ENCODE results near the gene MFN2.

MFN2 gene

DNA sequence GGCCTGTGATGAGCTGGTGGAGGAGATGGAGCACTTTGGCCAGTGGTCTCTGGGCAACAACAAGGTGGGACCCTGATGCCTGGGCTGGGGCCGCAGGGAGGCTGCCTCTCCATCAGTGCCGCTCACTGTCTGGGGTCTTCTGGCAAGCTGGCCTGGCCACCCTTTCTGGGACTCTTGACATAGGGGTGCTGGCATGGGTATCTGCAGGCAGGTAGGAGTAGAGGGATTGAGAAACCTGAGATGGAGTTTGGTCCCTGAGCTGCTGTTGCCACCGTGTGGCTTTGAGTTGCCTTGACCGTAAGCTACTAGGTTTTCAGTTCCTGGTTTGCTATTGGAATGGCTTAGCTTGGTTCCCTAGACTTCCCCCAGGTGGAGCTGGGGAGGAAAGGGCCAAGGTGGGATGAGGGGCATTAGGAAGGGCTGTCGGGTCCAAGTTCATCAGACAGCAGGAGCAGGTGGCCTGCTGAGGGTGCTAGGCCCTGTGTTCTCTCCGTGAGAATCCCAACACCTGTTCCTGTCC lies 13.2 kb upstream of the MFN2 start:
- no peak overlapping the region for H3K9ac ChIP-seq (ENCODE audit: low read length)
- H3K4me1 ChIP-seq (ENCODE audit: control insufficient read depth, insufficient read depth, low read length): no peaks in the 10 kb centered on the region
- H3K27me3 ChIP-seq (ENCODE audit: control insufficient read depth, insufficient read depth, low read length): no peaks in the 10 kb centered on the region
- H3K4me3 ChIP-seq (ENCODE audit: low read length): no peak overlapping the region
- peaks cover 18% of the 10 kb centered on the region for H3K36me3 ChIP-seq (ENCODE audit: control insufficient read depth, insufficient read depth, low read length)
- no peak overlapping the region for H3K27ac ChIP-seq (ENCODE audit: low read depth, low read length)

DNA sequence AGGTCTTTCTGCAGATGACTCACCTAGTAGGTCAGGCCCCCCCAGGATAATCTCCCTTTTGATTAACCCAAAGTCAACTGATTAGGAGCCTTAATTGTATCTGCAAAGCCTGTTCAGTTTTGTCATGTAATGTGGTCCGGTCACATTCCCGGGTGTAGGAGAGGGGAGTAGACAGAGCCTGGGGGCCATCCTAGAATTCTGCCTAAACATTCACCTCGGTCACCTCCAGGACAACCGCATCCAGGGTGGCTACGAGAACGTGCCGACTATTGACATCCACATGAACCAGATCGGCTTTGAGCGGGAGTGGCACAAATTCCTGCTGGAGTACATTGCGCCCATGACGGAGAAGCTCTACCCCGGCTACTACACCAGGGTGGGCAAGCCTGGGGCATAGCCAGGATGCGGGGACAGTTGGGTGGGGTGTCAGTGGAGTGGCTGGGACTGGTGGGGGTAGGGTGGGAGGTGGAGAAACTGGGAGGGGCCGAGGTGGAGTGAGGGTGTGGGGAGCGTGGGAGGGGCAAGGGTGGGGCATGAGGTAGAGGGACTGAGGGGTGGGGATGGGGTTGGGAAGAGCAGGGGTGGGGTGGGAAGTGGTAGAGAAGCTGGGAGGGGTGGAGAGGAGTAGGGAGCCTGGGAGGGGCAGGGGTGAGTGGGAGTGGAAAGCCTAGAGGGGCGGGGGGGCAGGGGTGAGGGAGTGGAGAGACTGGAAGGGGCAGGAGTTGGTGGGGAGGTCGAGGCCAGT lies 9.6 kb upstream of the MFN2 start:
- peaks cover 15% of the 10 kb centered on the region for H3K36me3 ChIP-seq (ENCODE audit: control insufficient read depth, insufficient read depth, low read length)
- H3K27ac ChIP-seq (ENCODE audit: low read depth, low read length): no peak overlapping the region
- no peaks in the 10 kb centered on the region for H3K27me3 ChIP-seq (ENCODE audit: control insufficient read depth, insufficient read depth, low read length)
- H3K4me1 ChIP-seq (ENCODE audit: control insufficient read depth, insufficient read depth, low read length): no peaks in the 10 kb centered on the region
- H3K4me3 ChIP-seq (ENCODE audit: low read length): no peak overlapping the region
- H3K9ac ChIP-seq (ENCODE audit: low read length): no peak overlapping the region

DNA sequence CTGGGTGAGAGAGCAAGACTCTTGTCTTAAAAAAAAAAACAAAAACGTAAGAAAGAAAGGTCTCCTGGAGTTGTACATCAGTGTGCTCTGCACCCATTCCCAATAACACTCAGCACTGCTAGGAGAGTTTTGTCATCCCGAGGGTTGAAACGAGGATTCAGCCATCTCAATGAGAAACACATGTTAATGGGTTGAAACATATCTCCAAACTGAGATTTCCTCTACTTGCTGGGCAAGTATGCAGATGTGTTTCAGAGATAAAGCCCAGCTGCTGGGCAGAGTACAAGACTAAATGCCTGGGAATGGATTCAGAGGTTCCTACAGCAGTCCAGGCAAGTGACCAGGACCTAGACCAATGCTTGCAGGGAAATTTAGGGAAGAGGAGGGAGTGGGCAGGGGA lies 2.6 kb upstream of the MFN2 start:
- Histone ChIP-seq H3K4me3 (ENCODE audit: low read length) (no peak overlapping the region), H3K27ac (ENCODE audit: low read depth, low read length) (no peak overlapping the region), H3K9ac (ENCODE audit: low read length) (no peak overlapping the region), H3K4me1 (ENCODE audit: control insufficient read depth, insufficient read depth, low read length) (peaks cover 9% of the 10 kb centered on the region), H3K27me3 (ENCODE audit: control insufficient read depth, insufficient read depth, low read length) (no peaks in the 10 kb centered on the region), H3K36me3 (ENCODE audit: control insufficient read depth, insufficient read depth, low read length) (peaks cover 6% of the 10 kb centered on the region)

DNA sequence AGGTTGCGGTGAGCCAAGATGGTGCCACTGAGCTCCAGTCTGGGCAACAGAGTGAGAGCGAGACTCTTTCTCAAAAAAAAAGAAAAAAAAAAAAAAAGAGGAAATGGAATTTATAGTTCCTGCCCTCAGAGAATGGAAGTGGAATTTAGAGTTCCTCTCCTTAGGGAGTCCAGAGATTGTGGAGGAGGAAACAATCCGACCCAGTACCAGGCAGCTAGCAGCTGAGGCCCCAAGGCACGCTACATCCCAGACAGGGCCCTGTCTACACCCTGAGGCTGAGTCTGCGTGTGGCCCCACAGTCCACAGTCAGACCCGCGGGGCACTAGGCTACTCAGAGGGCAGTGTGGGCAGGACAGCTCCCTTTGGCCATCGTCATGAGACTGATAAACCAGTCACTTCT lies 1.9 kb upstream of the MFN2 start:
- Histone ChIP-seq H3K27me3 (ENCODE audit: control insufficient read depth, insufficient read depth, low read length) (no peaks in the 10 kb centered on the region), H3K4me1 (ENCODE audit: control insufficient read depth, insufficient read depth, low read length) (peaks cover 9% of the 10 kb centered on the region), H3K4me3 (ENCODE audit: low read length) (no peak overlapping the region), H3K27ac (ENCODE audit: low read depth, low read length) (no peak overlapping the region), H3K36me3 (ENCODE audit: control insufficient read depth, insufficient read depth, low read length) (peaks cover 8% of the 10 kb centered on the region), H3K9ac (ENCODE audit: low read length) (no peak overlapping the region)

DNA sequence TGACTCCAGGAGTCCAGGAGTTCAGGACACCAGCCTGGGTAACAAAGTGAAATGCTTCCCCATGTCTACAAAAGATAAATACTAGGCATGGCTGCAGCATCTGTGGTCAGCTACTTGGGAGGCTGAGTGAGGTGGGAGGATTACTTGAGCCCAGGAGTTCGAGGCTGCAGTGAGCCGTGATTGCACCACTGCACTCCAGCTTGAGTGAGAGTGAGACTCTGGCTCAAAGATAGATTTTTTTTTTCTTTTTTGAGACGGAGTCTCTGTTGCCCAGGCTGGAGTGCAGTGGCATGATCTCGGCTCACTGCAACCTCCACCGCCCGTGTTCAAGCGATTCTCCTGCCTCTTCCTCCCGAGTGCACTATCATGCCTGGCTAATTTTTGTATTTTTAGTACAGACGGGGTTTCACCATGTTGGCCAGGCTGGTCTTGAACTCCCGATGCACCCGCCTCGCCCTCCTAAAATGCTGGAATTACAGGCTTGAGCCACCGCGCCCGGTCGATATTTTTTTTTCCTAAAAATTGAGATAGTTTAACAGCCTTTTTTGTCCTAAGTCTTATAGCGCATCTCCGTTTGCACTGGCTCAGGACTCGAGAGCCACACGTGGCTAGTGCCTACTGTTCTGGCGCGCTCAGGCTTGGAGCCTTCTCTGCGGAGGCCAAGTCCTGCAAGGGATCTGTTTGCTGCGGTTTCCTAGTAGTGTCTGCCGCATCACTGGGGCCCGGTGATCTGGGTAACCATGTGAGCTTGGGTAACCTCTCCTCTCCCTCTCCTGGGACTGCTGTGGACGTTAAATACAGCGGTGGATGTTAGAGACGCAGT lies 1.0 kb upstream of the MFN2 start:
- Histone ChIP-seq H3K27ac (ENCODE audit: low read depth, low read length) (peak overlapping the region; percentile 92), H3K36me3 (ENCODE audit: control insufficient read depth, insufficient read depth, low read length) (peaks cover 10% of the 10 kb centered on the region), H3K4me3 (ENCODE audit: low read length) (peak overlapping the region; percentile 84), H3K9ac (ENCODE audit: low read length) (no peak overlapping the region), H3K4me1 (ENCODE audit: control insufficient read depth, insufficient read depth, low read length) (peaks cover 9% of the 10 kb centered on the region), H3K27me3 (ENCODE audit: control insufficient read depth, insufficient read depth, low read length) (no peaks in the 10 kb centered on the region)

DNA sequence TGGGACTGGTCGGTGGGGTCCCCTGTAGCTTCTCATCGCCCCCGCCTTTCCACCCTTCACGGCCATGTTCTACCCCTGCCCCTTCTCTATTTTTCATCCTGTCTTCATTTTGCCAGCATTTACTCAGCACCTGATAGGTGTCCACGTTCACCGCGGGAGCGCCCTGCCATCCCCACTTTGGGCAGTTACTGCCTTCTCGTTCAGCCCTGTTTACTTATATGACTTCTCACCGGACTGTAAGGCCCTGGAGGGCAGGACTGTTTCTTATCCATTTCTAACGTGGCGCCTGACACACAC lies 380 bp downstream of the MFN2 start:
- H3K27ac ChIP-seq (ENCODE audit: low read depth, low read length): peak overlapping the region; percentile 92
- peaks cover 9% of the 10 kb centered on the region for H3K4me1 ChIP-seq (ENCODE audit: control insufficient read depth, insufficient read depth, low read length)
- peaks cover 12% of the 10 kb centered on the region for H3K36me3 ChIP-seq (ENCODE audit: control insufficient read depth, insufficient read depth, low read length)
- peak overlapping the region; percentile 92 for H3K9ac ChIP-seq (ENCODE audit: low read length)
- no peaks in the 10 kb centered on the region for H3K27me3 ChIP-seq (ENCODE audit: control insufficient read depth, insufficient read depth, low read length)
- peak overlapping the region; percentile 84 for H3K4me3 ChIP-seq (ENCODE audit: low read length)

DNA sequence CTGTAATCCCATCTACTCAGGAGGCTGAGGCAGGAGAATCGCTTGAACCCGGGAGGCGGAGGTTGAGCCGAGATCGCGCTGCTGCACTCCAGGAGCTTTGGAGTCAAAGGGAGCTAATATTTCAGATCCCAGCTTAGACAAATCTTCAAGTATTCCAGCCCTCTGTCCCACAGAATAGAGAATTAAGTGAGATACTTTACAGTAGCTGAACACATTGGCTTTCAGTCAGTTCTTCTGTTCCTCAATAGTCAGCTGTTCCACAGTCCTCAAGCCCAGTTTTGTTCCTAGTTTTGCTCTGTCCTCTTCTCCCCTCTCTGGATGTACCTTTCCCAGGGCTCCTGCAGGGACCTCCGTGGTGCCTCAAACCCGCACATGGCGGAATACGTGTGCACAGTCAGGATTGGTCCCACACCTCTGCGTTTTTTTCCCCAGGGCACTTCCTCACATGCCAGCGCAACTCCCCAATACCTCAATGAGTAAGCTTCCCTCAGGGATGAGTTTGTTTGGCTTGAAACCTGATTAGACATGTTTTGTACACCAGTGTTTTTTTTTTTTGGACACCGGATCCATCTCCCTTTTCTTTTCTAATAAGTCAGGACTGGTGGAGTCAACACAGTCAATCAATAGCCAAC lies 1.2 kb downstream of the MFN2 start:
- H3K4me1 ChIP-seq (ENCODE audit: control insufficient read depth, insufficient read depth, low read length): peaks cover 9% of the 10 kb centered on the region
- H3K27ac ChIP-seq (ENCODE audit: low read depth, low read length): no peak overlapping the region
- H3K36me3 ChIP-seq (ENCODE audit: control insufficient read depth, insufficient read depth, low read length): peaks cover 17% of the 10 kb centered on the region
- H3K27me3 ChIP-seq (ENCODE audit: control insufficient read depth, insufficient read depth, low read length): no peaks in the 10 kb centered on the region
- no peak overlapping the region for H3K4me3 ChIP-seq (ENCODE audit: low read length)
- H3K9ac ChIP-seq (ENCODE audit: low read length): no peak overlapping the region

DNA sequence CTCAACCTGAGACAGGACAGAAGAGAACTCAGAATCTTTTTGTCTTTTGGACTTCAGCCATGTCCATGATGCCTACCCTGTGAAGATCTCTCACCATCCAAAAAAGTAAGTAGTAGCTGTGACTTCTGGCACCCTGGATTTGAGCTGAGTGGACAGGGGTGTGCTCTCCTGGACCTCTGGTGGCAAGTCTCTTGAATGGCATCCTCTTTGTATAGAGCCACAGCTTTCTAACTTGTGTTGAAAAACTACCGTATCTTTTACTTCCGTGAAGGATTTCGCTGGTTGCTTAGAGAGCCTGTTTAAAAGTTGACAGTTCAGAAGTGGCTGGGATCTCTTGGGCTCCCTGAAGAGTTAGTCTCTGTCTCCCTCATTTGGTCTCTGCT lies 1.8 kb downstream of the MFN2 start:
- Histone ChIP-seq H3K4me3 (ENCODE audit: low read length) (no peak overlapping the region), H3K27me3 (ENCODE audit: control insufficient read depth, insufficient read depth, low read length) (no peaks in the 10 kb centered on the region), H3K36me3 (ENCODE audit: control insufficient read depth, insufficient read depth, low read length) (peaks cover 17% of the 10 kb centered on the region), H3K9ac (ENCODE audit: low read length) (no peak overlapping the region), H3K27ac (ENCODE audit: low read depth, low read length) (no peak overlapping the region), H3K4me1 (ENCODE audit: control insufficient read depth, insufficient read depth, low read length) (peaks cover 9% of the 10 kb centered on the region)

DNA sequence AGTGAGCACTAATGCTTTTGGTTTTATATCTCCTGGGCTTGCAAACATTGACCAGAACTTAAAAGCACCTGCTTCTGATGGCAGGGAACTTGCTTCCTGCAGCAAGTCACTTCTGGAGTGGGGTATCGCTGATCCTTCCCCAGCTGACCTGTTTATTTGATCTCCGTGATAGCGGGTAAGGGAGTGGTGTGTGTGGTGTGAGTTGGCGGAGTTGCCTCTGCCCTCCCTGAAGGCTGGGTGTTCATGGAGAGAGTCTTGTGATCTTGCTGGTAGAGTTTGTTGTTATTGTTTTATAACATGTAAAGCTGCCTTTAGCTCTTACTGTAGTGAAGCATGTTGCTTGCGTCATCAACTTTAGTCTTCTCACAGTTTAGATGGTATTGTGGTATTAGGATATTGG lies 3.9 kb downstream of the MFN2 start:
- no peak overlapping the region for H3K9ac ChIP-seq (ENCODE audit: low read length)
- H3K27me3 ChIP-seq (ENCODE audit: control insufficient read depth, insufficient read depth, low read length): no peaks in the 10 kb centered on the region
- H3K27ac ChIP-seq (ENCODE audit: low read depth, low read length): no peak overlapping the region
- H3K4me3 ChIP-seq (ENCODE audit: low read length): no peak overlapping the region
- peaks cover 20% of the 10 kb centered on the region for H3K36me3 ChIP-seq (ENCODE audit: control insufficient read depth, insufficient read depth, low read length)
- peaks cover 5% of the 10 kb centered on the region for H3K4me1 ChIP-seq (ENCODE audit: control insufficient read depth, insufficient read depth, low read length)

DNA sequence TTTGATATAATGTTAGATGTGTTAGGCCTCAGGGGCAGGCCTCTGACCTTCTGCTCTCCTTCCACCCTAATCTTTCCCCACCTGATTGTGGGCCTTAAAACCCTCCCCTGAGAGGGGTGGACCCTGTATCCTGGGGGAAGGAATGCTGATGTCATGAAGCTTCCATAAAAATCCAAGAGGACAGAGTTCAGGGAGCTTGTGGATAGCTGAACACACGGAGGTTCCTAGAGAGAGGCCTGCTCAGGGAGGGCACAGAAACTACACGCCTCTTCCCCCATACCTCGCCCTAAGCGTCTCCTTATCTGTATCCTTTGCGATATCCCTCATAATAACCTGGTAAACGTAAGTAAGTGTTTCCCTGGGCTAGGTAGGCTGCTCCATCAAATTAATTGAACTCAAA lies 4.3 kb downstream of the MFN2 start:
- H3K27ac ChIP-seq (ENCODE audit: low read depth, low read length): no peak overlapping the region
- H3K36me3 ChIP-seq (ENCODE audit: control insufficient read depth, insufficient read depth, low read length): peaks cover 23% of the 10 kb centered on the region
- H3K4me1 ChIP-seq (ENCODE audit: control insufficient read depth, insufficient read depth, low read length): peaks cover under 1% of the 10 kb centered on the region
- no peaks in the 10 kb centered on the region for H3K27me3 ChIP-seq (ENCODE audit: control insufficient read depth, insufficient read depth, low read length)
- no peak overlapping the region for H3K9ac ChIP-seq (ENCODE audit: low read length)
- H3K4me3 ChIP-seq (ENCODE audit: low read length): no peak overlapping the region

DNA sequence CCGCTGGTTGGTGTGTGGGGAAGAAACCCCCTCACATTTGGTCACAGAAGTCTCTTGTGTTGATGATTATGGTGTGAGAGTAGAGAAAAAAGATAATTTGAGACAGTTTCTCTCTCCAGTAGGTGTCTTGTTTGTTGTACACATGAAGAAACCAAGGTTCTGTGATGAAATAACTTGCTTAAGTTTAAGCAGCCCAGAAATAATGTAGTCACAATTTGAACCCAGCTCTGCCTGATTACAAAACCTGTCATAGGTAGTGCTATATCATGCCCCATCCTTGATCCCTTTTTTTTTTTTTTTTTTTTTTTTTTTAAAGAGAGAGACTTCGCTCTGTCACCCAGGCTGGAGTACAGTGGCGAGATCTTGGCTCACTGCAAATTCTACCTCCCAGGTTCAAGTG lies 4.9 kb downstream of the MFN2 start:
- no peak overlapping the region for H3K9ac ChIP-seq (ENCODE audit: low read length)
- no peak overlapping the region for H3K27ac ChIP-seq (ENCODE audit: low read depth, low read length)
- peaks cover 28% of the 10 kb centered on the region for H3K36me3 ChIP-seq (ENCODE audit: control insufficient read depth, insufficient read depth, low read length)
- H3K4me3 ChIP-seq (ENCODE audit: low read length): no peak overlapping the region
- peaks cover 3% of the 10 kb centered on the region for H3K4me1 ChIP-seq (ENCODE audit: control insufficient read depth, insufficient read depth, low read length)
- H3K27me3 ChIP-seq (ENCODE audit: control insufficient read depth, insufficient read depth, low read length): no peaks in the 10 kb centered on the region

DNA sequence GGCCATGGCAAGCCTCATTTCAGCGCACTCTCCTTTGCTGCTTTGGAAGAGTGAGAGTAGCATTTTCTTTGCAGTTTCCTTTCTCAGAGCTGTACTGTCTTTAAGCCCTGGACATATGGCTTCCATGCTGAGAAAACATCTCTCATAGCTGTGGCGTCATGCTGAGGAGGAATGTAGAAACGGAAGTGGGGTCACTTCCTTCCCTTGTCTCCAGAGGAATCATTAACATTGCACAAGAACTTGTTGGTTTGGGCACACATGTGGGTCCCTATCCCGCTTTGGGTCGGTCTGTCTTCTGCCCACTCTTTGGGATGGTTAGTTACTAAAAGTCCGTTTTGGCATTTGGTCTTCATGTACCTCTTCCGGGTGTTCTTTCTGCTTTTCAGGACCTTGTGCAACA lies 5.6 kb downstream of the MFN2 start:
- no peak overlapping the region for H3K9ac ChIP-seq (ENCODE audit: low read length)
- H3K4me3 ChIP-seq (ENCODE audit: low read length): no peak overlapping the region
- no peak overlapping the region for H3K27ac ChIP-seq (ENCODE audit: low read depth, low read length)
- peaks cover 7% of the 10 kb centered on the region for H3K4me1 ChIP-seq (ENCODE audit: control insufficient read depth, insufficient read depth, low read length)
- H3K27me3 ChIP-seq (ENCODE audit: control insufficient read depth, insufficient read depth, low read length): no peaks in the 10 kb centered on the region
- peaks cover 34% of the 10 kb centered on the region for H3K36me3 ChIP-seq (ENCODE audit: control insufficient read depth, insufficient read depth, low read length)
